M059J (cell line): ENCODE data around the gene CNTROB. TPM values are rescaled to one million over a fixed set of nuclear protein-coding genes. Genes with fewer than 3 reads are reported as not detected.

Source experiments
- DNase-seq: peaks from one replicate; pipeline ENCODE4 v3.0.0-alpha.2; 2012; ENCODE audit warnings: low read depth
- total RNA-seq: library from RNA; depleted of rRNA; stranded (reverse); fragments of >200 nt; shearing (Covaris generic); gene quantifications from 2 replicates; pipeline ENCODE4 v1.2.3, GENCODE V29; 2014; rRNA removed

Gene CNTROB, protein sequence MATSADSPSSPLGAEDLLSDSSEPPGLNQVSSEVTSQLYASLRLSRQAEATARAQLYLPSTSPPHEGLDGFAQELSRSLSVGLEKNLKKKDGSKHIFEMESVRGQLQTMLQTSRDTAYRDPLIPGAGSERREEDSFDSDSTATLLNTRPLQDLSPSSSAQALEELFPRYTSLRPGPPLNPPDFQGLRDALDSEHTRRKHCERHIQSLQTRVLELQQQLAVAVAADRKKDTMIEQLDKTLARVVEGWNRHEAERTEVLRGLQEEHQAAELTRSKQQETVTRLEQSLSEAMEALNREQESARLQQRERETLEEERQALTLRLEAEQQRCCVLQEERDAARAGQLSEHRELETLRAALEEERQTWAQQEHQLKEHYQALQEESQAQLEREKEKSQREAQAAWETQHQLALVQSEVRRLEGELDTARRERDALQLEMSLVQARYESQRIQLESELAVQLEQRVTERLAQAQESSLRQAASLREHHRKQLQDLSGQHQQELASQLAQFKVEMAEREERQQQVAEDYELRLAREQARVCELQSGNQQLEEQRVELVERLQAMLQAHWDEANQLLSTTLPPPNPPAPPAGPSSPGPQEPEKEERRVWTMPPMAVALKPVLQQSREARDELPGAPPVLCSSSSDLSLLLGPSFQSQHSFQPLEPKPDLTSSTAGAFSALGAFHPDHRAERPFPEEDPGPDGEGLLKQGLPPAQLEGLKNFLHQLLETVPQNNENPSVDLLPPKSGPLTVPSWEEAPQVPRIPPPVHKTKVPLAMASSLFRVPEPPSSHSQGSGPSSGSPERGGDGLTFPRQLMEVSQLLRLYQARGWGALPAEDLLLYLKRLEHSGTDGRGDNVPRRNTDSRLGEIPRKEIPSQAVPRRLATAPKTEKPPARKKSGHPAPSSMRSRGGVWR
- total RNA-seq: 14.3 and 29.9 TPM in 2 replicates

DNA sequence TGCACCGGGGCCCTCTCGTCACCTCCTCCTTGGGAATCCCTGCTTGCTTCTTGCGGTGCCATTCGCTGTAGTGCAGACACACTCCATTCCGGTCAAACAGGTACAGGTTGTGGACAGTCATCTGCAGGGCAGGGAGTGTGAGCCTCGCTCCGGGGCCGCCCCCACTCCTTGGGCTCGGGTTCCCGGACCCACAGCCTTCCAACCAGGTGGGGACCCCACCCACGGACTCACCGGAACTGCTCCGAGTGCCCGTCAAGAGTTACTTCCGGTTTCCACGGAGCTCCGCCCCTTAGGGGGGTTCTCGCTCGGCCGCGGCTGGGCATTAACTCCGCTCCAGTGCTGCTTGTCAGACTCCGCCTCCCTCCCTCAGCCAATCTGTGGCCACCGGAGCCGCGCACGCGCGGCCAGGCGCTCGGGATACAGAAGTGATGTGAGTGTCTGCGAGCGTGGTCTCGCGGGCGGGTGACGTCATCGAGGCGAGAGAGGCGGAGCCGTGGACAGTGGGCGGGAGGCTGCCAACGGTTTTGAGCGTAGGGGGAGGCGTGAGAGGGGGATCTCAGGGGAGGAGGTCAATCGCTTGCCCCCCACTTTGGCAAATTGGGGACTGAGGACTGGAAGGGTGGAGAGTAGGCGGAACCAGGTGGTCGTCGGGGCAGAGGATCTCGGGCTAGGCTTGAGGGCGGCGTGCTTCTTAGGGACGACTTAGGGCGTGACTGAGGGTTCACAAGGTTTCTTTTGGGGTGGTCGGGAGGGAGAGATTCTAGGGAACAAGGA is at the start of gene CNTROB, which contains the start of gene TRAPPC1:
TSS of gene CNTROB (plus strand) at position 498 of the 774 bp plus-strand sequence. CDS start 874 bp downstream, outside the sequence.
TSS of gene TRAPPC1 (minus strand) at position 238 of the 774 bp plus-strand sequence. CDS start at position 121, 117 bp downstream.
- peak; percentile 98 for DNase-seq

DNA sequence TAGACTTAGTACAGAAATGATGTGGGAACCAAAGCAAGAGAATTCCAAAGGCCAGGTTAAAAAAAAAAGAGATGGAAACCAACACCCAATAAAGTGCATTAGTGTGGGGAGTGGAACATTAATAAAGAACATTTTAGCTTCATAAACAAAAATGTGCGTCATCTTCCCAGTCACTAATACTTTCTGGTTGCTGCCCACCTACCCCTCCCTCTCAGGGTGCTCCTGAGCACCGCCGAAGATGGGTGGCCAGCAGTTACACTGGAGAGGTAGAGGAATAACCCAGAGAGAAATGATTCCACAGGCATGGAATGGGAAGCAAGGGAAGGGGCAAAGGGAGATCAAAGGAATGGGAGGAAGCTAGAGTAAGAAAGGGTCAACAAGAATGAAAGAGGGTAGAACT is 49.4 kb upstream of the CNTROB start:
- DNase-seq: no peak

DNA sequence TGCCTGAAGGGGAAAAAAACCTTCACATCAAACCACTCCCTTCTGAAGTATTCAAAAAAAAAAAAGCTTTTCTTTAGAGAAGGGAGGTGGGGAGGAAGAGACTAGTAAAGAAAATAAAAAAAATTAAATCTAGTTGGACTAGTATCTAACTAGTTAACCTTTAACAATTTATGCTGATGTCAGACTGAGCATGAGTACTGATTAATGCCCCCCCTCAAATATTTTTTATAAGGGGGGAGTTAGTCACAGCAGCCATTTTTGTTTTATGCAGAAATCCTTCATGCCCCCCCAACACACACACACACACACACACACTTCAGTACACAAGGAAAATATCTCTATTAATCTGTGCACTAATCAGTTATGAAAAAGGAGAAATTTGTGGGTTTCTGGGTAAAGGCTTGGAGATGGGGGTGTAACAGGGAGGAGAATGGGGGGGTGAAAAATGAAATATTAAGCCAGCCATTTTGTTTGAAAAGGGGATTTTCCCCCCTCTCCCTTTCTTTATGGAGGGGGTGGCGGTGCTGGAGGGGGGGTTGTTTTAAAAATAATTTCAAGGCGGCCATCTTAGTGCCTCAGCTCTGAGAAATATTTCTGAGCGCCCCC is 48.1 kb upstream of the CNTROB start:
- no peak for DNase-seq

DNA sequence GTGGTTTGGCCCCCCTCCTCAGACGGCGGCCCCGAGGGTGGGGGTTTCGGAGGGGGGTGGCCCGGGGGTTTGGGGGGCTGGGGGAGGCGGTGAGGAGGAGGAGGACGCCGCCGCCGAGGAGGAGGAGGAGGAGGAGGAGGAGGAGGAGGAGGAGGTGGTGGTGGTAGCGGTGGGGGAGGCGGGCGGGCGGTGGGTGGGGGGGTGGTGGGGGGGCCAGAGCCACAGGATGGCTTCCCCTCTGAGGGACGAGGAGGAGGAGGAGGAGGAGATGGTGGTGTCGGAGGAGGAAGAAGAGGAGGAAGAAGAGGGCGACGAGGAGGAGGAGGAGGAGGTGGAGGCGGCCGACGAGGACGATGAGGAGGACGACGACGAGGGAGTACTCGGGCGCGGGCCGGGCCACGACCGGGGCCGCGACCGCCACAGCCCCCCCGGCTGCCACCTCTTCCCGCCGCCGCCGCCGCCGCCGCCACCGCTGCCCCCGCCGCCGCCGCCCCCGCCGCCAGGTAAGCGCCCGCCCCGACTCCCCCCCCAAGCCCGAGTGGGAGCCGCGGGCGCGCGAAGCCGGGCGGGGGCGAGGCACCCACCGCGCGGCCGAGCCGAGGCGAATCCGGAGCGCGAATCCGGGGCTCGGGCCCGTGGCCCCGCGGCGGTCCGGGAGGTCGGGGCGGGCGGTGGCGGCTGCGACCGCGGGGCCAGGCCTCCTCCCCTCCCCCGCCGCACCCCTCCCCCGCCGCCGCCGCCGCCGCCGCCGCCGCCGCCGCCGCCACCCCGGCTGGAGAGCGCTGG is 47.2 kb upstream of the CNTROB start:
- no peak for DNase-seq

DNA sequence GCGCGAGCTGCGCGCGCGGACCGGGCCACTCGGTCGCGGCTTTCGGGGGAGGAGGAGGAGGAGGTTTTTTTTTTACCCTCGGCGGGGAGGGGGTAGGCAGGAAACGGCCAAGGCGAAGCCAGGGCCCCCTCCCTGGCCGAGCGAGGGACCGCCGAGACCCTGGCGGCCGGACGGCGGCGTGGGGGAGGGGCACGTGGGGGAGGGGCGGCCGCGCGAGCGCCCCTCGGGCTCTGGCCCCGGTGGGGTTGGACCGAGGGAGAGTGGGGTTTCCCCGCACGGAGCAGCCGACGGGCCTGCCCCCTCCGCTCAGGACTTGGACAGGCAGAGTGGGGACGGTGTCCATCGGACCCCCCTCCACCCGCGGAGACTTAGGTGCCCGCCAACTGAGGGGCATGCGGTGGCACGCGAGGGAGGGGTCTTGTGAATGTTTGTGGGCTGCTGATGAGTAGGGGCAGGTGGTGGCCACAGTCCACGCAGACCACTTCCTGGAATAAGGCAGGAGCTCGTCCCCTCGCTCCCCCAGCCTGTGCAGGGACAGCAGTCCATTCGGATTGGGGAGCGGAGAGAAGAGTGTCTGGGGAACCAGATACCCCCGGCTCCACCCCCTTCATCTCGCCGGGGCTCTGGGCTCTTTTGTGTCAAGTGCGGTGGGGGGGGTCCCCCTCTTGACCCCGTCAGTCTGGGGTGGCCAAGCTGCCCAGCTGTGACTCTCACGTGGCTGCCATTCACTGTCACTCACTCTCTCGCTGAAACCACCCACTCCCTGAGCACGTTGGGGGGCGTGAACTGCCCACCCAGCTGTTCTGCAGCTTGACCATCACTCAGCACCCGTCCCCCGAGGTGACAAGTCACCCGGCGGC is 46.4 kb upstream of the CNTROB start:
- DNase-seq: peak; percentile 82

DNA sequence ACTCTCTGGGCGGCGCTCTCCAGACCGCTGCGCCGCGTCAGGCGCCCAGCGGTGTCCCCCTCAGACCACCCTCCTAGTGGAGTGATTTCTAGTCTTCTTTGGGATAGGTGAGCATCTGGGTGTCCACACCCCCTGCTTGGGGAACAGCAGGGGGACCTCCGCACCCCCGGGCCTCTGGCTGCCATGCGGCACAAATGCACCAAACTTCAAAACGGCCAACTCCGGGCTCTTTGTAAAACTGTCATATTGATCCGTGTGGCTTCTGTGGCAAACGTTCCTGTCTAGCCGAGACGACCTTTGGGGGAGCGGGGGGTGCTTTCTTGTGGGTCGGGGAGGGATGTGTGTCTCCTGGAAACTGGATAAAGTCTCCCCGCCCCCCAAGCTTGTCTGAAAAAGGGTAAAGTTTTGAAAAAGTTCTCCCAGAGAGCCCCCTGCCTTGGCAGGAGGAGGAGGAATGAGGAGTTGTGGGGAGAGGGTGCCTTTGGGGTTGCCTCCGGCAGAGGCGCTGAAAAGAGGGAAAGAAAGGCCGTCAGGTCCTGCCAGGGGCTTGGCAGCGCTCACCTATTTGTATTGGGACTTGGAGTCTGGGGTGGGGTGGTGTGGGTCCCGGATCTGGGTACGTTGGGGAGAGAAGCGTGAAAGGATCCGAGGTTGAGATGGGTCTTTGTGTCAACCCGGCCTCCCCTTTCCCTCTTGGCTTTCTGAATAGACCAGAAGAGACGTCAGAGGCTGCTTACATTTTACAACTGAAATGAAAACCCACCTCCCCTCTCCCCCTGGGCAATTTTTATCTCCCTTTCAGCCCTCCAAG is 45.6 kb upstream of the CNTROB start:
- peak; percentile 44 for DNase-seq

DNA sequence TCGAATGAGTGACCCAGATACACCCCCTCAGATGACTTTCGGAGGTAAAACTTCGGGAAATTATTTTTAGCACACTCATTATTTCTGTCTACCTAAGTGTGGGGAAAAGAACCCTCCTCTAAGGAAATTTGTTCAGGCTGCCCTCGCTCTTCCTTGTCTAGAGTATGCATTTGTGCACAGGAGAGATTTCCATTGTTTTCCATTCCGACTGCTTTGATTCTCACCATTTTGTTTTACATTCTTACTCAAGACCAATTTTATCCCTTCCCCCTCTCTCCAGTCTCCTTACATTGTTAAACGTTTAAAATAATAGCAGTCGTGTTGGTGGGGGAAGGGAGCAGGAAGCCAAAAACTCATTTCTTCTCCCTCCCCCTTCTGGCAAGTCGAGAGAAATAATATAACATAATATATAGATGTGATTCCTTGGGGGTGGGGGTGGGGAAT is 44.9 kb upstream of the CNTROB start:
- DNase-seq: no peak

DNA sequence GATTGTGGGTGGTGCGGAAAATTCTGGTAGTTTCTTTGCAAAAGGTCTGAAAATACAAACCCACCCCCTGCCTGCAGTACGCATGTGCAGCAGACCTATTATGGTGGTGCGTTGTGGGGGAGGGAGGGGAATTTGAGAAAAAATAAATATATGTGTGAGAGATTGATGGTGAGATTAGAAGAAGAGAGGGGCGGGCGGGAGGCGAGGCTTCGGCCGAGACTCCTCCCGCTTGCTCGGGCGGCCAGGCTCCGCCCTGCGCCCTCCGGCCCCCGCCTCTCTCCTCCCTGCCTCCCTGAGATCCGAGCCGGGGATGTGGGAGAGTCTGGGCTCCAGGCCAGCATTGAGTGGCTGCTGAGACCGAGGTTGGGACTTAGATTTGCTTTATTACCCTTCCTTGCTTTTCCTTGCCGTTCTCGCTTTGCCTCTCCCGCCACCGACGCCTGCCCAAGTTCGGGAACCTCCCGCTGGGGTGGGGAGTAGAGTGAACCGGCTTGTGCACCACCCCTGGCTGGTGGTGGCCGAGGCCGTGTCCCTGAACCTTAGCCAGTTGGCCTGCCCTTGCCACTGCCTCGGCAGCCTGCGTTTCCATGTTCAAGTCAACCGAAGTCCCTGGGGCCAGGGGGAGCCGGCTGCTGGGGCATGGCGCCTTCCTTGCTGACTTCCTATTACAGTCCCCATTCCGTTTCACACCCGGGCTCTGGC is 44.4 kb upstream of the CNTROB start:
- peak; percentile 95 for DNase-seq

DNA sequence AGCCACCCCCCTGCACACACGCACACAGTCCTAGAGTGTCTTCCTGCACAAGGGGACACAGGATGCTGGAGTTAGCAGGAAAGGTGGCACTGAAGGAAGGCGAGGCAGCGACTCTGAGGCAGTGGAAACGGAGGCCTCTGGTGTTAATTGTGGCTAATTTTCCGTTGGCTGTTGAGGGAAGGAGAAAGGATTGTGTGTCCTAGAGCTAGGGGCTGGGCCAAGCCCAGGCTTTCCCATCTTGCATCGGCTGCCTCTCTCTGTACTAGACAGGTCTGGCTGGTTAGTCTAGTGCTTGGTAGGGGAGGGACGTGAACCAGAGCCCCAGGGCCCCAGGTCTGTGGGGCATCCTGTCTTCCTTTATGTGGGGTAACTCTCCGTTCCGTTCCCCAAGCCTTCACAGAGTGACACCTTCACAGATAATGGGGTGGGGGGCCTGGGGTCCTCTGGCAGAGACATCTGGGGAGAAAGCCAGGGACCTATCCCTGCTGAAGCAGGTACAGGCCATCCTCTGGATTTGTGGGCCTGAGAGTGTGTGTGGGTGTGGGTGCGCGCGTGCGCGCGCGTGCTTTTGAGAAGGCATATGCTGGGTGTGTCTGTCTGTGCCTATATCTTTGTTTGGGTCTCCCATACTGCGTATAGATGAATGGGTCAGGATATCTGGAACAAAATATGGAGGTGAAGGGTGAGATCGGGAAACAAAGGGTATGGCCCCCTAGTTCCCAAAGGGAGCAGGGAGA is 43.7 kb upstream of the CNTROB start, which contains the start of gene CHD3:
TSS of gene CHD3 (plus strand) at position 606 of the 737 bp plus-strand sequence. CDS start 212 bp downstream, outside the sequence.
- no peak for DNase-seq

DNA sequence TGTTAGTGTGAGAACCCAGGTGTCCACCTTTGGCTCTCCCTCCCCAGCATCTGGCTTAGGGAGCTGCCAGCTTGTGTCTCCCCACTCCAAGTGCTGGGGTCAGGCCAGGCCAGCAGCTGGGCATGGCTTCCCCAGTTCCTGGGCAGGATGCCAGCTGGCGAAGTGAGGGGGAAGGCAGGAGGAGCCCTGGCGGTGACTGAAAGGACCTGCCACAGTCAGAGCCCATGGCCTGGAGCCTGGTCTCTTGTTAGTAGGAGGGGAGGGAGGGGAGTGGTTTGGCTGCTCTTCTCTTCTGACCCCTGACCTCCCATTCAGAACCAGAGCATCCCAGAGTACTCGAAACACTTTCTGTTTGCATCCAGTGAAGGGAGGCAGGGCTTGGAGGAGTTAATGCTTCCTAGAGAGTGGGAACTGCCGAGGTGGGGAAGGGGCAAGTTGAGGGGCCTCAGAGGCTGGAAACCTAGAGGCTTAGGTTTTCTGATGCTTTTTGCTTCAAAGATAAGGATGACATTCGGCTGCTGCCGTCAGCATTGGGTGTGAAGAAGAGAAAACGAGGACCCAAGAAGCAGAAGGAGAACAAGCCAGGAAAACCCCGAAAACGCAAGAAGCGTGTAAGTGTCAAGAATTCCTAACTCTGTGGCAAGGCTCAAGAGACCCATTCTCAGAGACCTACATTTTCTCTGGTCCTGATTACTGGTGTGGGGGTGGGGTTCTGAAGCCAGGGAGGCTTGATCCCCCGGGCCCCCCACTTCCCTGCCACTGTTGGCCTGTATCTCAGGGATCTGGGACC is 42.6 kb upstream of the CNTROB start:
- DNase-seq: peak; percentile 96

DNA sequence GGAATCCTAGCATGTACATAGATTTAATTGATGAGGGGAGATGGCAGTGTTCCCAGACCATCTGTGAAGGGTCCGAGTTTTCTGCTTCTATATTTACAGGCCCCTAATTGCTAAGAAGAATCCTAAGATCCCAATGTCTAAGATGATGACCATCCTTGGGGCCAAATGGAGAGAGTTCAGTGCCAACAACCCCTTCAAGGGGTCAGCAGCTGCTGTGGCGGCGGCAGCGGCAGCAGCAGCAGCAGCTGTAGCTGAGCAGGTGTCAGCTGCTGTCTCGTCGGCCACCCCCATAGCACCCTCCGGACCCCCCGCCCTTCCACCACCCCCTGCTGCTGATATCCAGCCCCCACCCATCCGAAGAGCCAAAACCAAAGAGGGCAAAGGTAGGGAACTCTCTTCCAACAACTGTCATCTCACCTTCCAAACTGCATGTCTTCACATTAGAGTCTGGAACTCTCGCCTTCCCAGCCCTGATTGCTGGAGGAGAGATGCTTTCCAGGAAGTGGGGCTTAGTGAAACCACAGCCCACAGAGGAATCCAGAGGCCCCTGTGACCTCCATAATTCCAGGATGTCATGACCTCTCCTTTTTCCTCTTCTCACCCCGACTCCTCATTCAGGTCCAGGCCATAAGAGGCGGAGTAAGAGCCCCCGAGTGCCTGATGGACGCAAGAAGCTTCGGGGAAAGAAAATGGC is 38.7 kb upstream of the CNTROB start:
- no peak for DNase-seq

DNA sequence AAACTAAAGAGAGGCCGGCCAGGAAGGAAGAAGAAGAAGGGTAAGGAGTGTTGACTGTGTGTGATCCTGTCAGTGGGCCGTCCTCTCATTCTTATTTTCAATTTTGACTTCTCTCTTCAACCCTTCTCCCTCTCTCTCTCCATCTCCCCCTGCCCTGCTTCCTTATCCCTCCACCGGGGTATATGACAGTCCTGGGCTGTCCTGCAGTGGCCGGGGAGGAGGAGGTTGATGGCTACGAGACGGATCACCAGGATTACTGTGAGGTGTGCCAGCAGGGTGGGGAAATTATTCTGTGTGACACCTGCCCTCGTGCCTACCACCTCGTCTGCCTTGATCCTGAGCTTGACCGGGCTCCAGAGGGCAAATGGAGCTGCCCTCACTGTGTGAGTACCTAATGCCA is 37.8 kb upstream of the CNTROB start:
- DNase-seq: no peak

DNA sequence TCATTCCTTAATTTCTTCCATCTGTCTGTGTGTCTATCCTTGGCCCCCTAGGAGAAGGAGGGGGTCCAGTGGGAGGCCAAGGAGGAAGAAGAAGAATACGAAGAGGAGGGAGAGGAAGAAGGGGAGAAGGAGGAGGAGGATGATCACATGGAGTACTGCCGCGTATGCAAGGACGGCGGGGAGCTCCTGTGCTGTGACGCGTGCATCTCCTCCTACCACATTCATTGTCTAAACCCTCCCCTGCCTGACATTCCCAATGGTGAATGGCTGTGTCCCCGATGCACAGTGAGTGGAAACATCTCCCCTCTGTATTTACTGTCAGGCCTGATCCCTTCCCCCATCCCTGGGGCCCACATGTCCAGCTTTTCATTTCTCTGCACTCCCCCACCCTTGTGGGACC is 37.1 kb upstream of the CNTROB start:
- DNase-seq: no peak

DNA sequence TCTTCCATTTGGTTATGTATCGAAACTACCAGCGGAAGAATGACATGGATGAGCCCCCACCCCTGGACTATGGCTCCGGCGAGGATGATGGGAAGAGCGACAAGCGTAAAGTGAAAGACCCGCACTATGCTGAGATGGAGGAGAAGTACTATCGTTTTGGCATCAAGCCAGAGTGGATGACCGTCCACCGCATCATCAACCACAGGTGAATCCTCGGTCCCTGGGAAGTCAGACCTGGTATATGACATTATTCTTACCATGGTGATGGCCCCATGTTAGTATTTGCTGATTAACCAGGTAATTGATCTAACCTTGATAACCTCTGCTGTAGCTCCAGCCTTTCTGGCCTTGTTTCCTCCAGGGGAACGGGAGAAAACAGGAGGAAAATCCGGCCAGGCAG is 34.9 kb upstream of the CNTROB start:
- DNase-seq: peak; percentile 28

DNA sequence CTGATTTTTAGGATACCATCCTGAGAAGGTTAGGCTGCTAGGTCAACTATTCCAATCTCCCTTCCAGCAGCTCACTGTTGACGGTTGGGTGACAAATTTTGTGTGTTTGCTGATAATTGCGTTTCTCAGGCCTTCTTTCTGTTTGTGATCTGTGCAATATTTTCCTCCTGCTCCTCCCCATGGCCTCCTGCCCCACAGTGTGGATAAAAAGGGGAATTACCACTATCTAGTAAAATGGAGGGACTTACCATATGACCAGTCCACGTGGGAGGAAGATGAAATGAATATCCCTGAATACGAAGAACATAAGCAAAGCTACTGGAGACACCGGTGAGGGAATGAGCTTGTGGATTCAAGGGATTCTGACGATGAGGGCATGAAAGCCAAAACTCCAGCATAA is 34.2 kb upstream of the CNTROB start:
- peak; percentile 42 for DNase-seq
